DND-41 (cell line): ENCODE measurements around the gene UCN2.

Experiments used
- ATAC-seq: fragments of 200-7000 bp; cut with Tn5 transposase; 3 replicates; pipeline ENCODE4 v1.9.1; 2021; ENCODE audit warnings: low read depth; ENCODE audit not compliant: insufficient read depth
- DNase-seq: peaks from one replicate; pipeline ENCODE4 v3.0.0-alpha.2; 2020
- H2AFZ ChIP-seq: 2 replicates; pipeline ENCODE4 v1.6.0; 2012; ENCODE audit warnings: low read depth, low read length
- H3K27ac ChIP-seq: 2 replicates; pipeline ENCODE4 v1.5.1; 2012; ENCODE audit warnings: low read length, inconsistent platforms
- H3K27me3 ChIP-seq: fragments of 200-600 bp; sonication (generic); 2 replicates; pipeline ENCODE4 v1.6.0; 2012; ENCODE audit warnings: low read length, mild to moderate bottlenecking, inconsistent platforms; ENCODE audit not compliant: insufficient read depth, poor library complexity
- H3K36me3 ChIP-seq: 2 replicates; pipeline ENCODE4 v1.5.1; 2012; ENCODE audit warnings: low read length, inconsistent platforms; ENCODE audit not compliant: insufficient read depth
- H3K4me1 ChIP-seq: 2 replicates; pipeline ENCODE4 v1.5.1; 2012; ENCODE audit warnings: mild to moderate bottlenecking, low read length; ENCODE audit not compliant: insufficient read depth
- H3K4me2 ChIP-seq: 2 replicates; pipeline ENCODE4 v1.6.0; 2012; ENCODE audit warnings: mild to moderate bottlenecking, moderate library complexity, low read length, inconsistent platforms; ENCODE audit not compliant: insufficient read depth
- H3K4me3 ChIP-seq, 2 experiments: fragments of 200-600 bp in 1 of 2; shearing (Covaris generic) in 1 of 2; 2 replicates each; pipeline ENCODE4 v1.5.1; 2012 to 2016; ENCODE audit warnings: inconsistent platforms in 2 of 2, low read length in 2 of 2, mild to moderate bottlenecking in 2 of 2, low read depth in 1 of 2, moderate library complexity in 1 of 2
- H3K79me2 ChIP-seq: 2 replicates; pipeline ENCODE4 v1.6.0; 2012; ENCODE audit warnings: low read length, inconsistent platforms; ENCODE audit not compliant: insufficient read depth
- H3K9ac ChIP-seq: 2 replicates; pipeline ENCODE4 v1.6.0; 2012; ENCODE audit warnings: low read depth, mild to moderate bottlenecking, inconsistent platforms, low read length, moderate library complexity
- H3K9me3 ChIP-seq: 2 replicates; pipeline ENCODE4 v1.5.1; 2012; ENCODE audit warnings: low read length, moderate library complexity, mild to moderate bottlenecking, inconsistent platforms; ENCODE audit not compliant: insufficient read depth, severe bottlenecking
- H4K20me1 ChIP-seq: 2 replicates; pipeline ENCODE4 v1.6.0; 2012; ENCODE audit warnings: low read length; ENCODE audit not compliant: insufficient read depth
- CTCF ChIP-seq: IDR thresholded peaks from 2 replicates; pipeline ENCODE4 v1.5.1; 2012; ENCODE audit warnings: borderline replicate concordance, low read length, moderate library complexity, mild to moderate bottlenecking; ENCODE audit not compliant: poor library complexity, severe bottlenecking; ENCODE audit errors: extremely low read depth
- EZH2 ChIP-seq: IDR thresholded peaks from 3 replicates; pipeline ENCODE4 v1.6.1; 2012; ENCODE audit warnings: borderline replicate concordance, low read depth, mild to moderate bottlenecking, moderate library complexity, low read length, inconsistent platforms; ENCODE audit not compliant: severe bottlenecking

UCN2 gene

GRCh38 chr3:48565591-48566400, 2.2 kb upstream of the UCN2 start:
- TF ChIP-seq EZH2 (no peak), CTCF (no peak)
- H3K27me3 ChIP-seq: no peaks in the 10 kb centered on the region
- H2AFZ ChIP-seq: no peak overlapping the region
- no peak overlapping the region for H3K4me2 ChIP-seq
- no peak overlapping the region for H3K9ac ChIP-seq
- H3K4me1 ChIP-seq: no peaks in the 10 kb centered on the region
- no peaks in the 10 kb centered on the region for H4K20me1 ChIP-seq
- ATAC-seq (no peak), DNase-seq (no peak)
- no peaks in the 10 kb centered on the region for H3K79me2 ChIP-seq
- no peaks in the 10 kb centered on the region for H3K9me3 ChIP-seq
- H3K27ac ChIP-seq: no peak overlapping the region
- H3K36me3 ChIP-seq: no peaks in the 10 kb centered on the region
- no peak overlapping the region for H3K4me3 ChIP-seq

GRCh38 chr3:48565186-48565585, 1.6 kb upstream of the UCN2 start:
- Histone ChIP-seq H3K27ac (no peak overlapping the region), H3K4me2 (no peak overlapping the region), H3K79me2 (no peaks in the 10 kb centered on the region), H3K4me3 (no peak overlapping the region), H3K9ac (no peak overlapping the region), H3K27me3 (no peaks in the 10 kb centered on the region), H3K4me1 (no peaks in the 10 kb centered on the region), H3K36me3 (no peaks in the 10 kb centered on the region), H2AFZ (no peak overlapping the region), H3K9me3 (no peaks in the 10 kb centered on the region), H4K20me1 (no peaks in the 10 kb centered on the region)
- no peak for TF ChIP-seq EZH2
- no peak for TF ChIP-seq CTCF
- ATAC-seq (no peak), DNase-seq (no peak)

- H3K79me2 ChIP-seq: no peaks in the 10 kb centered on the region
- no peak for DNase-seq
- ATAC-seq: no peak
- no peaks in the 10 kb centered on the region for H3K4me1 ChIP-seq
- no peak overlapping the region for H2AFZ ChIP-seq
- H3K4me3 ChIP-seq: no peak overlapping the region
- no peak for TF ChIP-seq EZH2
- no peak for TF ChIP-seq CTCF
- no peak overlapping the region for H3K4me2 ChIP-seq
- no peaks in the 10 kb centered on the region for H3K27me3 ChIP-seq
- H3K36me3 ChIP-seq: no peaks in the 10 kb centered on the region
- H3K9me3 ChIP-seq: no peaks in the 10 kb centered on the region
- H4K20me1 ChIP-seq: no peaks in the 10 kb centered on the region
- no peak overlapping the region for H3K27ac ChIP-seq
- H3K9ac ChIP-seq: no peak overlapping the region
Measured at GRCh38 chr3:48564667-48565066, 1.1 kb upstream of the UCN2 start.

GRCh38 chr3:48564022-48564421, 441 bp upstream of the UCN2 start:
- no peak for DNase-seq
- TF ChIP-seq CTCF (no peak), EZH2 (no peak)
- Histone ChIP-seq H3K4me2 (no peak overlapping the region), H4K20me1 (no peaks in the 10 kb centered on the region), H3K4me3 (no peak overlapping the region), H3K9ac (no peak overlapping the region), H3K27ac (no peak overlapping the region), H3K4me1 (no peaks in the 10 kb centered on the region), H3K27me3 (no peaks in the 10 kb centered on the region), H2AFZ (no peak overlapping the region), H3K79me2 (no peaks in the 10 kb centered on the region), H3K9me3 (no peaks in the 10 kb centered on the region), H3K36me3 (no peaks in the 10 kb centered on the region)
- no peak for ATAC-seq
